ENCODE data around the gene IQCK.

IQCK gene

DNA sequence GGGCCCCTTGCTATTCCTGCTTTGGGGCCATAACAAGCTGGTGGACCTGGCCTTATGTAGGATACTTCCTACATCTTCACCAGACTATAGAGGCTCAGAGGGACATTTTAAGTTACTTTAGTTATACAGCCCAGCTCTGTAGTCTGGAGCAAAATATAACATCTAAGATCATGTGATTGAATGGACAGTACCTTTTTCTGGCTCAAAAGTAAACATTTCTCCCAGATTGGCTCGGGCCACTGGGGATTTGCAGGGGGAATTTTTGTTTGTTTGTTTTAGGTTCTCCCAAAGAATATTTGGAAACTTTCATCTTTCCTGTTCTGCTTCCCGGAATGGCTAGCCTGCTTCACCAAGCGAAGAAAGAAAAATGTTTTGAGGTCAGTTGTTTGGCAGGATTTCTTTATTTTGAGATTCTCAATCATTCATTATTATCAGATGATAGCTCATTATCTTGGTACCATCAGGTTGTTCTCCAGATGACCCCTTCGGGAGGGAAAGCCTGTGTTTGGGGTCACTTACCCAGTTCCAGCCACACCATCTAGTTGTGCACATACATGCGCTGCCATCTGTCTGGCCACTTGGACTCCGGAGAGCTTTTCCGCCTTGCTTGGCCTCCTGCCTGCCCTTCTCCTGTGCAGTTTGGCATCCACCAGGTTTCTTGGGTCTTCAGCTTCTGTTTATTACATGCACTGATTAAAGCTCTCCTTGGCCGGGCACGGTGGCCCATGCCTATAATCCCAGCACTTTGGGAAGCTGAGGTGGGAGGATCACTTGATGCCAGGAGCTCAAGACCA is 17.2 kb downstream of the IQCK start:
- Histone ChIP-seq H3K27me3 (replicated peaks) (no peaks in the 10 kb centered on the region), H3K4me3 (ENCODE audit: low read depth, low read length) (no peak overlapping the region), H3K27ac (no peak overlapping the region), H3K36me3 (replicated peaks) (peaks cover 2% of the 10 kb centered on the region)
- TF ChIP-seq, protein P1, sequence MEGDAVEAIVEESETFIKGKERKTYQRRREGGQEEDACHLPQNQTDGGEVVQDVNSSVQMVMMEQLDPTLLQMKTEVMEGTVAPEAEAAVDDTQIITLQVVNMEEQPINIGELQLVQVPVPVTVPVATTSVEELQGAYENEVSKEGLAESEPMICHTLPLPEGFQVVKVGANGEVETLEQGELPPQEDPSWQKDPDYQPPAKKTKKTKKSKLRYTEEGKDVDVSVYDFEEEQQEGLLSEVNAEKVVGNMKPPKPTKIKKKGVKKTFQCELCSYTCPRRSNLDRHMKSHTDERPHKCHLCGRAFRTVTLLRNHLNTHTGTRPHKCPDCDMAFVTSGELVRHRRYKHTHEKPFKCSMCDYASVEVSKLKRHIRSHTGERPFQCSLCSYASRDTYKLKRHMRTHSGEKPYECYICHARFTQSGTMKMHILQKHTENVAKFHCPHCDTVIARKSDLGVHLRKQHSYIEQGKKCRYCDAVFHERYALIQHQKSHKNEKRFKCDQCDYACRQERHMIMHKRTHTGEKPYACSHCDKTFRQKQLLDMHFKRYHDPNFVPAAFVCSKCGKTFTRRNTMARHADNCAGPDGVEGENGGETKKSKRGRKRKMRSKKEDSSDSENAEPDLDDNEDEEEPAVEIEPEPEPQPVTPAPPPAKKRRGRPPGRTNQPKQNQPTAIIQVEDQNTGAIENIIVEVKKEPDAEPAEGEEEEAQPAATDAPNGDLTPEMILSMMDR (IDR thresholded peaks at IDR 0.05; ENCODE audit: low read depth, low read length, missing control alignments): no peak
- no peak for DNase-seq
- in situ Hi-C loops (cut with HindIII; ENCODE audit: low pct_ligation_motif_present, low sequenced_read_pairs): loop anchor here (25.0 kb wide), 1 partner anchor 152 kb away; the partner anchor contains the start of gene GPRC5B

DNA sequence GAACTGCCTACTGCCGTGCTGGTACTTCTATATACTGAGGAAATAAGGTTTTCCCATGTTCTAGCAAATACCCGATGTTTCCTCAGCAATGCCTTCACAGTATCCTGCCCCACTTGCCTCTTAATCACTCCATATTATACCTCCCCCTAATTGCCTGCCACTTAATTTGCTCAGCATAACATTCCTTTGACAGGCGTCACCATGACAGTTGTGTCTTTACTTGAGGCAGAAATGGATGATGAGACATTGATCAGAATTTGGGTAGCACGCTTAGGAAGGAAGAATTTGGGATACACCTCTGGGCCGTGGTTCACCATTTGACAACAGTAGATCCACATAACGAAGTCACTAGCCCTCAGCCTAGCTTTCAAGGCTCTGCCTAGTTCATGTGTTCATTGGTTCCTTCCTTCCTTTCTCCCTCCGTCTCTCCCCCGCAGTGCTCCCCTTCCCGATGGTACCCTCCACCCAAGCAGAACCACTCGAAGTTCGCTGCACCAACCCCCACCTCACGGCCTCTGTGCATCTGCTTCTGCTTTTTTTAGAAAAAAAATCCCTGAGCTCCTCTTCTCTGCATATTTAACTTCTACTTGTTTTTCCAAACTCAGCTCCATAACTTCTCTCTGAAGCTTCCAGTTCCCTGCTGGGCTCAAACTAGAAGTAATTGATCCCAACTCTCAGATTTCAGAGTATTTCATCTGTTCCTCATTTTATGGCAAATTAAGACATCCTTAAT is 19.4 kb downstream of the IQCK start:
- Histone ChIP-seq H3K4me3 (ENCODE audit: low read depth, low read length) (no peak overlapping the region), H3K27ac (no peak overlapping the region), H3K27me3 (replicated peaks) (no peaks in the 10 kb centered on the region), H3K36me3 (replicated peaks) (peaks cover 2% of the 10 kb centered on the region)
- DNase-seq: no peak
- TF ChIP-seq, protein P1 (IDR thresholded peaks at IDR 0.05; ENCODE audit: low read depth, low read length, missing control alignments): no peak
- in situ Hi-C loops (cut with HindIII; ENCODE audit: low pct_ligation_motif_present, low sequenced_read_pairs): loop anchor here (25.0 kb wide), 1 partner anchor 150 kb away; the partner anchor contains the start of gene GPRC5B

DNA sequence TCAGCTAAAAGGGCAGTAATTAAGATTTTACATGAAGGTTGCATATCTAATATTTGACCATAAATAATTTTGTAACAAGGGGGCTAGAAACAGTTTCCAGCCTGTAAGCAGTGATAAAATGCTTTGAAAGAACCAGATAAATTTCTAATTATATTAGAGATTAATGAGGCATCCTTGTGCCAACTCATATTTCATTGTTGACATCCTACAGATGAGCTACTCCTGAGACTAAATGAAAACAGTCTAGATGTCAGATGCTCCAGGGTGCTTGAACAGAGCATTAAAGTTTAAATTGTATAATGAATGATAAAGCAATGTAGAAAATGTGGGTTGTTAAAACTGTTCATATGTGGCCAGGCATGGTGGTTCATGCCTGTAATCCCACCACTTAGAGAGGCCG is 23.3 kb downstream of the IQCK start:
- in situ Hi-C loops (cut with HindIII; ENCODE audit: low pct_ligation_motif_present, low sequenced_read_pairs): loop anchor here (25.0 kb wide), 1 partner anchor 146 kb away; the partner anchor contains the start of gene GPRC5B
- Histone ChIP-seq H3K27ac (no peak overlapping the region), H3K36me3 (replicated peaks) (no peaks in the 10 kb centered on the region), H3K27me3 (replicated peaks) (no peaks in the 10 kb centered on the region), H3K4me3 (ENCODE audit: low read depth, low read length) (no peak overlapping the region)
- TF ChIP-seq, protein P1 (IDR thresholded peaks at IDR 0.05; ENCODE audit: low read depth, low read length, missing control alignments): no peak
- no peak for DNase-seq

DNA sequence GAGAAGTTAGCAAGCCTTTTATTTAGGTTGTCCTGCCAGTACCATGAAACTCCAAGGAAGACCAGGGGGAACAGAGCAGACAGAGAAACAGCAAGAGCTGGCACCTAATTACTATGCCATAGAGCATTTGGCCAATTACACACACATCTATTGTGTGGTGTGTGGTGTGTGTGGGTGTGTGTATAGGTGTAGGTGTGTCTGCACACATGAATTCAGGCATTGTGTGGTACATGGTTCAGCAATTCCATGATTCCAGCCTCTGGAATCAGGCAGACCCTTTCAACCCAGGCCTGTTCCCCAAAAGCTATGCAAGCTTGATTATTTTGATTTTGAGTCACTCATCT is 25.7 kb downstream of the IQCK start:
- H3K36me3 ChIP-seq (replicated peaks): no peaks in the 10 kb centered on the region
- TF ChIP-seq, protein P1 (IDR thresholded peaks at IDR 0.05; ENCODE audit: low read depth, low read length, missing control alignments): no peak
- in situ Hi-C loops (cut with HindIII; ENCODE audit: low pct_ligation_motif_present, low sequenced_read_pairs): loop anchor here (25.0 kb wide), 1 partner anchor 144 kb away; the partner anchor contains the start of gene GPRC5B
- DNase-seq: no peak
- H3K27me3 ChIP-seq (replicated peaks): no peaks in the 10 kb centered on the region
- H3K27ac ChIP-seq: no peak overlapping the region
- no peak overlapping the region for H3K4me3 ChIP-seq (ENCODE audit: low read depth, low read length)

DNA sequence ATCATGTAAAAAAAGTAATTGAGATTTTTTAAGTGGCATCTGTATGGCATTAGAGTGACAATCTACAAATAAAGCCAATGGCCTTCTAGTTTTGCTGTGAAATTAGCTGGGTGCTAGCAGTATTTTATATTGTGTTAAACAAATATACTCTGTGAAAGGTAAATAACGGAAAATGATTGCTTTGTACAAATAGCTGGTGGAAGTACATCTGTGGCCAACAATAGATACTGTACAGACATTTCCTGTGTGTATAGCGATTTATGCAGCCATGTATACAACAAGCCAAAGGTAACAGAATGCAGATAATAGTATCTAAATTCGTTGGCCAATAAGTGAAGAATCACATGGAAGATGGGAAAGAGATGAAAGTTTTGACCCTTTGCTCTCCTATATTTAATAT is 26.6 kb downstream of the IQCK start:
- H3K27ac ChIP-seq: no peak overlapping the region
- H3K4me3 ChIP-seq (ENCODE audit: low read depth, low read length): no peak overlapping the region
- in situ Hi-C loops (cut with HindIII; ENCODE audit: low pct_ligation_motif_present, low sequenced_read_pairs): loop anchor here (25.0 kb wide), 1 partner anchor 143 kb away; the partner anchor contains the start of gene GPRC5B
- DNase-seq: no peak
- TF ChIP-seq, protein P1 (IDR thresholded peaks at IDR 0.05; ENCODE audit: low read depth, low read length, missing control alignments): no peak
- no peaks in the 10 kb centered on the region for H3K36me3 ChIP-seq (replicated peaks)
- H3K27me3 ChIP-seq (replicated peaks): no peaks in the 10 kb centered on the region
